HG03565 (cell line): Measurements from ENCODE around the gene PTPRA.
"Not testable (repeated sequence)": the region's sequence is repeated elsewhere in the genome, so short reads cannot be mapped to it uniquely, and the experiment has no call there.

Source experiments
- ATAC-seq: cut with Tn5 transposase; IDR thresholded peaks from one replicate; pipeline ENCODE4 v1.9.1; 2021; ENCODE audit warnings: mild to moderate bottlenecking, moderate library complexity; ENCODE audit not compliant: unreplicated experiment

Gene PTPRA

GRCh38 chr20:3071610-3072529, 198.6 kb downstream of the PTPRA start, which contains the start of gene OXT:
Gene OXT (plus strand): TSS chr20:3071620. CDS start chr20:3071656, 36 bp downstream.
- no peak for ATAC-seq

- ATAC-seq: no peak
Observed at GRCh38 chr20:3072530-3073250, 199.4 kb downstream of the PTPRA start.

- not testable (repeated sequence) for ATAC-seq
Observed at GRCh38 chr20:3073251-3073643, 200.0 kb downstream of the PTPRA start.

- no peak for ATAC-seq
Observed at GRCh38 chr20:3074812-3075211, 201.5 kb downstream of the PTPRA start.

- ATAC-seq: not testable (repeated sequence)
Observed at GRCh38 chr20:3075315-3075714, 202.0 kb downstream of the PTPRA start.

- no peak for ATAC-seq
Observed at GRCh38 chr20:3077618-3078134, 204.4 kb downstream of the PTPRA start.

- no peak for ATAC-seq
Observed at GRCh38 chr20:3080939-3081388, 207.7 kb downstream of the PTPRA start.

GRCh38 chr20:3081641-3082040, 208.4 kb downstream of the PTPRA start:
- ATAC-seq: no peak

GRCh38 chr20:3082306-3082951, 209.1 kb downstream of the PTPRA start:
- no peak for ATAC-seq

GRCh38 chr20:3082955-3083952, 210.0 kb downstream of the PTPRA start:
- no peak for ATAC-seq

- ATAC-seq: no peak
Observed at GRCh38 chr20:3084283-3084985, 211.2 kb downstream of the PTPRA start, which contains the start of gene AVP. Gene AVP (minus strand): TSS chr20:3084724. CDS start chr20:3084674, 50 bp downstream.

- ATAC-seq: no peak
Observed at GRCh38 chr20:3084986-3085360, 211.7 kb downstream of the PTPRA start.

- no peak for ATAC-seq
Observed at GRCh38 chr20:3085571-3086072, 212.3 kb downstream of the PTPRA start.

GRCh38 chr20:3088031-3088430, 214.8 kb downstream of the PTPRA start:
- ATAC-seq: no peak
